Body of pancreas (tissue), 4 donors: ENCODE results near the gene YBX3.

Experiments
- POLR2A ChIP-seq, 3 donors: fragments of 450-650 bp; IDR thresholded peaks; one replicate each; pipeline ENCODE4 v1.6.1; 2016; ENCODE audit warnings: antibody characterized with exemption in 3 of 3, mild to moderate bottlenecking in 2 of 3
- TF ChIP-seq, protein P1 (sequence below), 7 experiments: fragments of 450-650 bp in 4 of 7; fragments of 200-600 bp in 3 of 7; sonication (generic) in 3 of 7; IDR thresholded peaks; one replicate each; pipeline ENCODE4 v1.5.1; 2016 to 2019; ENCODE audit warnings: antibody characterized with exemption in 7 of 7

DNA sequence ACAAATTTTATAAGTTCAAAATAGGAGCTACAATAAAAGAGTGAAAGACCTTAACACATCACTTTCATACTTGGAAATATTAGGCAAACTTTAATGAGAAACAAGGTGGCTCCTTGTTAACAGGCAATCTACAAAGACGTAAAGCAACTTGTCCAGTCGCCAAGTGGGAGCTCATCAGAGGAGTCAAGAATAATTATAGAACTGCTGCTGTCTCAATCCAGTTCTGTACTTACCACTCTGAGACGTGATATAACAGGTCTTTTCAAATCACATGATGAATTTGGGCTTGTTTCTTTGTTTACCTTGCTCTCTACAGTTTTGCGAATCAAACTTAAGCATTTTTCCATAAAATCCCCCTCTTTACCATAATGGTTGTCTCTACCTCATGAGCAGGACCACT is 3.6 kb downstream of the YBX3 start:
- TF ChIP-seq, protein P1, sequence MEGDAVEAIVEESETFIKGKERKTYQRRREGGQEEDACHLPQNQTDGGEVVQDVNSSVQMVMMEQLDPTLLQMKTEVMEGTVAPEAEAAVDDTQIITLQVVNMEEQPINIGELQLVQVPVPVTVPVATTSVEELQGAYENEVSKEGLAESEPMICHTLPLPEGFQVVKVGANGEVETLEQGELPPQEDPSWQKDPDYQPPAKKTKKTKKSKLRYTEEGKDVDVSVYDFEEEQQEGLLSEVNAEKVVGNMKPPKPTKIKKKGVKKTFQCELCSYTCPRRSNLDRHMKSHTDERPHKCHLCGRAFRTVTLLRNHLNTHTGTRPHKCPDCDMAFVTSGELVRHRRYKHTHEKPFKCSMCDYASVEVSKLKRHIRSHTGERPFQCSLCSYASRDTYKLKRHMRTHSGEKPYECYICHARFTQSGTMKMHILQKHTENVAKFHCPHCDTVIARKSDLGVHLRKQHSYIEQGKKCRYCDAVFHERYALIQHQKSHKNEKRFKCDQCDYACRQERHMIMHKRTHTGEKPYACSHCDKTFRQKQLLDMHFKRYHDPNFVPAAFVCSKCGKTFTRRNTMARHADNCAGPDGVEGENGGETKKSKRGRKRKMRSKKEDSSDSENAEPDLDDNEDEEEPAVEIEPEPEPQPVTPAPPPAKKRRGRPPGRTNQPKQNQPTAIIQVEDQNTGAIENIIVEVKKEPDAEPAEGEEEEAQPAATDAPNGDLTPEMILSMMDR (IDR thresholded peaks at IDR 0.05) = no peak
- TF ChIP-seq POLR2A (IDR thresholded peaks at IDR 0.05) = no peak
